CD4-positive, alpha-beta T cell treated with Interferon gamma for 1 hour (primary cell): Measurements from ENCODE around the gene DHRS13.

ENCODE experiments used
- DNase-seq: peaks from one replicate; pipeline ENCODE4 v3.0.0-alpha.2; 2020

DHRS13 gene

DNA sequence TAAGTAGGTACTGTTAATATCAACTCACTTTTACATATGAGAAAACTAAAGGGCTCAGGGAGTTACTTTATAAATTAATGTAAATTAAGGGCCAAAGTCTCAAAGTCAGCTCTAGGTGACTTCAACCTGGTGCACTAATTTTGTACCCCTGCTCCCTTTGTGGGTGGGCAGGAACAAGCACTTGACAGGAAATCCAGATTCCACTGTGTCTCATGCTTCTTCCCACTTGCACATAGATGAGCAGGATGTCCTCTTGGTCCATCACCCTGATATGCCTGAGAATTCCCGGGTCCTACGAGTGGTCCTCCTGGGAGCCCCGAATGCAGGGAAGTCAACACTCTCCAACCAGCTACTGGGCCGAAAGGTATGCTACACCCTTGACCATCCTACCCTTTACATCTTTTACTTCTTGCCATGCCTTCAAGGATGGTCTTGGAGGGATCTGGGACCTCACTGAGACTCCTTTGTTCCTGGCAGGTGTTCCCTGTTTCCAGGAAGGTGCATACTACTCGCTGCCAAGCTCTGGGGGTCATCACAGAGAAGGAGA is 46.8 kb downstream of the DHRS13 start:
- DNase-seq: no peak

DNA sequence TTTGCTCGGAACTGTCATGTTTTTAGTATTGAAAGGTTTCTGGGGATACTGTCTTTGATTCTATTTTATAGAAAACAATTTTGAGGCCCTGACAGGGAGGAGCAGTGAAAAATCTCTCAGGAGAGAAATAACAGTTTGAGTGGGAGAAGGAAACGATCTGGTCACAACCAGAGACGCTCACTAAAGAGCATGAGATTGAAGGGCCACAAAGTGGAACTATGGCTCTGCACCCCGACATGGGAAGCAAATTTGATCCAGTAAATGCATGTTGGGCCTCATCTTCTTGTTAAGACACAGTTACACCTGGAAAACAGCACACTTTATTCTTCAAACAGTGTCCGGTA is 47.6 kb downstream of the DHRS13 start:
- no peak for DNase-seq

DNA sequence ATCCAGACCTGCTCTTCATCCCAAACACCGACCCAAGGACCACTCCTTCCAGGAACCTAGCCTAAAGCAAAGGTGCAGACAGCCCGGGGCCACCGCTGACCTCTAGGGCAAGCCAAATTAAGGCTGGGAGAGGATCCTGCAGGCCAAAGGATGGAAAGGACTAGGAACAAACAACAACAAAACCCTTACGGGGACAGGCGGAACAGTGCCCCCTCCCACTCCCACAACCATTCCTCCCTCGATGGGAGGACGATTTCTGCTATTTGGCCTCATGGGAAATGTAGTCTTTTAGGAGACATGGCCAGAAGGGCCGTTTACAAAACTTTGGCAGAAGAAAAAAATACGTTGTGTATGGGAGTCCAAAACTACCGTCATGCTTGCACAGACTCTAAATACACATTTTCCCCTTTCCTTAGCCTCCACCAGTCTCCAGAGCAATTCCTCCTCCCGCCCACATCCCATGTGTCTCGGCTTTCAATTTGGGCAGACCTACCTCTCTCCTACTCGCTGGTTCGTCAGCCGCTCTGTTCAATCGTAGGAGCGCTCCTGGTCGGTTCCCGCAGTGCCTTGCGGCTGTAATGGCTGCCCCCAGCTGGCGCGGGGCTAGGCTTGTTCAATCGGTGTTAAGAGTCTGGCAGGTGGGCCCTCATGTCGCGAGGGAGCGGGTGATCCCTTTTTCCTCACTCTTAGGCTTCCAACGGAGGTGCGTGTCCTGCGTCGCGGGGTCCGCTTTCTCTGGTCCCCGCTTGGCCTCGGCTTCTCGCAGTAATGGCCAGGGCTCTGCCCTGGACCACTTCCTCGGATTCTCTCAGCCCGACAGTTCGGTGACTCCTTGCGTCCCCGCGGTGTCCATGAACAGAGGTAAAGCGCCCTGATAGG is 48.2 kb downstream of the DHRS13 start, which contains the start of gene ERAL1:
Gene ERAL1 (plus strand): TSS at position 560 of the 879 bp plus-strand sequence. CDS start 19 bp downstream, at position 579.
- DNase-seq: peak; percentile 79

DNA sequence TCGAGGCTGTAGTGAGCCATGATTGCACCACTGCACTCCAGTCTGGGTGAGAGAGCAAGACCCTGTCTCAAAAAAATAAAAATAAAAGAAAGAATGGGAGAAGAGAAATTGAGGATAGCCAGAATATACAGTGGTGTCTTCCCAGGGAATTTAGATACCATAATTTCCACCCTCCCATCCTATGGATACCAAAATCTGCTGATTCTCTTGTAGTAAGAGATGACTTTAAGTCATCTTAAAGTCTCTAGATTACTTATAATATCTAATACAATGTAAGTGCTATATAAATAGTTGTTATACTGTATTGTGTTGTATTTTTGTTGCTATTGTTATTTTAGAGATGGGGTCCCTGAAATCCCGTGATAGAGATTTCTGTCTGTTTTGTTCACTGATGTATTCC is 49.6 kb downstream of the DHRS13 start:
- DNase-seq: no peak

DNA sequence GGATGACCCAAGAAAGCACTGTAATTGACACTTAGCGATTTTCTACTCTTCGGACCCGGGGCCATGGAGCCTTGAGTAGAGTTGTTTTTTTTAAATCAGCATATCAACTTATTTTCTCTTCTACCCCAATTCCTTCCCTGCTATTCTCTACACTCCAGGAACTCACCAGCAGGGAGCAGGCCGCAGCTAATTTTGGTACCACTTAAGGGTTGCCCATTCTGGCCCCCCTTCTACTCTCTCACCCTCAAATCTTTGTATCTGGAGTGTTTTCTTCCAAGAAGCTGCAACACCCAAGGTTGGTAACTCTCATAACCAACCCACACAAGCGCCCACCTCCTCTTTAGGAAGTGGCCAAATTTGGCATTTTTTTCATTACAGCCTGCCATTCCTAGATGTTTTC is 53.6 kb downstream of the DHRS13 start:
- no peak for DNase-seq

DNA sequence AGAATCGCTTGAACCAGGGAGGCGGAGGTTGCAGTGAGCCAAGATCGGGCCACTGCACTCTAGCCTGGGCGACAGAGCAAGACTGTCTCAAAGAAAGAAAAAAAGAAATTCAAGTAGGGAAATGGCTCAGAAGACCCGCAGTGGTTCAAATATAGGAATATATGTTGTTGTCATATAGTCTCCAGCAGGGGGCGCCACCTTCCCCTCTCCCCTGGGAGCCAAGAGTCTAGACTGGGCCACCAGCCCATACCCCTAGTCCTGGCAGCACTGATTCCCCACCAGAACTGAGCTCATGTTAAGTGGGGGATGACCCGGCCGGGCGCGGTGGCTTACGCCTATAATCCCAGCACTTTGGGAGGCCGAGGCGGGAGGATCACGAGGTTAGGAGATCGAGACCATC is 54.2 kb downstream of the DHRS13 start:
- peak; percentile 53 for DNase-seq
